Stimulated activated CD8-positive, alpha-beta memory T cell treated with anti-CD3 and anti-CD28 coated beads, Interleukin-12 subunit alpha, Interleukin-12 subunit beta, amount 100 ng/mL, for 4 hours (primary cell): ENCODE measurements around the gene TRAF3IP1.
A peak's percentile ranks its signal among the peaks of the same experiment; 100 is the strongest.
"Not testable (repeated sequence)": the region's sequence is repeated elsewhere in the genome, so short reads cannot be mapped to it uniquely, and the experiment has no call there.

ENCODE experiments used
- DNase-seq: peaks from one replicate; pipeline ENCODE4 v3.0.0-alpha.2; 2020; ENCODE audit warnings: low read depth

TRAF3IP1 gene

DNA sequence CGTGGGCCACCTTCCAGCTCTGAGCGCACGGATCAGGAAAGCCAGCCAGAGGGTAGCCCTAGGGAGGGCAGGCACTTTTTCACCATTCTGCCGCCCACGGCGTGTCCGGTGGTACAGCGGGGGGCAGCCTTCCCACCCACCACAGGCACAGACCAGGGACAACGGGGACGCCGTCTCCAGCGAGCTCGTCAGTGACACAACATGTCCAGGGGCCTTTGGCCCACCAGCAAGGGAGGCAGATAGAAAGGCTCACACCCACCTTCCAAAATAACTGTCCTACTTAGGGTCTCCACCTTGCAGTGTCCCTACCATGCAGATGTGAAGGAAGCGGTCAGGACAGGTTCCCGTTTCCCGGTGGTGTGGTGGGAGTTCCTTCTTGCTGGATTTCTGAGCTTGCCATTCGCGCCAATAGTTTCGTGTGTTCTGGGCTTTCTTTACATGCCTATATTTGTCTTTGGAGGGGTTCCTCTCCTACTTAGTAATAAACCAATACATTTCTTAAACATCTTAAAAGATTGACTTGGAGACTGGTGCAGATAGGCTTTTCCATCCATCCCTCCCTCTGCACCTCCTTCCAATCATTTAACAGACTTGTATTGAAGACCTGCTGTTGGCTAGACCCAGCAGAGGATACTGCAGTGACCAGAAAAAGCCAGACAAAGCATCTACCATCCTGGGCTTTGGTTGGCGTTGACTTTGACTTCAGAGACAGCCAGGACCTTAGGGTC is 107.3 kb downstream of the TRAF3IP1 start:
- DNase-seq, result no peak

DNA sequence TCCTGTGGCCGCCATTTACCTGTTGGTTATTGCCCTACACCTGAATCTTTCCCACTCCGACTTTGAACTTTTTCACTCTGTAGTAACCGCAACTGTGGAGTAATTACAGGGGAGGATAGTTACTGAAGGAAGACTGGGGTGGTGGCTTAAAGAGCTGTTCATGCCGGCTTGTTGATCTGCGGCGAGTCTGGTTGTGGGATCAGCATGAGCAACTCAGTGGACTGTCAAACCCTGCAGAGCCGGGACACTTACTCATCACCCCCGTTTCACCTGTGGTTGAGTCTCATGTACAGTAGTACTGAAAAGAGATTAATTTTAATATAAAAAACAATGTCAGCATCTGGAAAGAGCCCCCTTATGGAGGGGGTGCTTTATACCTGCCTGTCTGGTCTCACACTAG is 108.5 kb downstream of the TRAF3IP1 start:
- no peak for DNase-seq

DNA sequence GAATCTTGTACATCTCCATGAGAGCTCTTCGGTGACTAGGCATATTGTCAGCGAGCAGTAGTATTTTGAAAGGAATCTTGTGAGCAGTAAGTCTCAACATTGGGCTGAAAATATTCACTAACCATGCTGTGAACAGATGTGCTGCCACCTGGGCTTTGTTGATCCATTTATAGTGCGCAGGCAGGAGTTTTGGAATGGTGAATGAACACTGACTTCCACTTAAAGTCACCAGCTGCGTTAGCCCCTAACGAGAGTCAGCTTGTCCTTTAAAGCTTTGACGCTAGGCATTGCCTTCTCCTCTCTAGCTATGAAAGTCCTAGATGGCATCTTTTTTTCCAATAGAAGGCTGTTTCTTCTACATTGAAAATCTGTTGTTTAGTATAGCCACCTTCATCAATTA is 110.5 kb downstream of the TRAF3IP1 start:
- no peak for DNase-seq

DNA sequence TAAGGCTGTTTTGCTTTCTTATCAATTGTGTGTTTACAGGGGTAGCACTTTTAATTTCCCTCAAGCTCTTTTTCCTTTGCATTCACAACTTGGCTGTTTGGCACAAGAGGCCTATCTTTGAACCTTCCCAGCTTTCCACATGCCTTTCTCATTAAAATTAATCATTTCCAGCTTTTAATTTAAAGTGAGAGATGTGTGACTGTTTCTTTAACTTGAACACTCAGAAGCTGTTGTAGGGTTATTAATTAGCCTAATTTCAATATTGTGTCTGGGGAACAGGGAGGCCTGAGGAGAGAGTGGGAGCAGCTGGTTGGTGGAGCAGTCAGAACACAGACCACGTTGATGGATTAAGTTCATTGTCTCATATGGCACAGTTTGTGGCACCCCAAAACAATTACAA is 111.1 kb downstream of the TRAF3IP1 start:
- DNase-seq, result no peak

DNA sequence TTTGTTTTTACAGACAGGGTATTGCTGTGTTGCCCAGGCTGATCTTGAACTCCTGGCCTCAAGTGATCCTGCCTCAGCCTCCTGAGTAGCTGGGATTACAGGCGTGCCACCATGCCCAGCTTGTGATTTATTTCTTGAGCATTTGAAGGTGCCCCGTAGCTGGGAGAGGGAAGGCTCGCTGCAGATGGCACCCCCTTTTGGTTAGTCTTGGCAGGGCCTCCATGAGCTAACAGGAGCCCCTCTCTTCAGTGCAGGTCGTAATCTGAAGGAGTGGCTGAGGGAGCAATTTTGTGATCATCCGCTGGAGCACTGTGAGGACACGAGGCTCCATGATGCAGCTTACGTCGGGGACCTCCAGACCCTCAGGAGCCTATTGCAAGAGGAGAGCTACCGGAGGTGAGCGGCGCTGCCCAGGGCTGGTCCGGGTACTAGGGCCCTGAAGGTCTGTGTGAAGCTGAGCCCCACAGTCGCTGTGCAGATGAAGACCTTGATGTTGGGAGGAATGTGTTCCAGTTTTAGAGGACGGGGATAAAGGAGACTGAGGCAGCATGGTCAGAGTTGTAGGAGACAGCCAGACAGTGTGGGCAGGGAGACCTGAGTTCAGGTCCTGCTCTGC is 113.1 kb downstream of the TRAF3IP1 start:
- no peak for DNase-seq

DNA sequence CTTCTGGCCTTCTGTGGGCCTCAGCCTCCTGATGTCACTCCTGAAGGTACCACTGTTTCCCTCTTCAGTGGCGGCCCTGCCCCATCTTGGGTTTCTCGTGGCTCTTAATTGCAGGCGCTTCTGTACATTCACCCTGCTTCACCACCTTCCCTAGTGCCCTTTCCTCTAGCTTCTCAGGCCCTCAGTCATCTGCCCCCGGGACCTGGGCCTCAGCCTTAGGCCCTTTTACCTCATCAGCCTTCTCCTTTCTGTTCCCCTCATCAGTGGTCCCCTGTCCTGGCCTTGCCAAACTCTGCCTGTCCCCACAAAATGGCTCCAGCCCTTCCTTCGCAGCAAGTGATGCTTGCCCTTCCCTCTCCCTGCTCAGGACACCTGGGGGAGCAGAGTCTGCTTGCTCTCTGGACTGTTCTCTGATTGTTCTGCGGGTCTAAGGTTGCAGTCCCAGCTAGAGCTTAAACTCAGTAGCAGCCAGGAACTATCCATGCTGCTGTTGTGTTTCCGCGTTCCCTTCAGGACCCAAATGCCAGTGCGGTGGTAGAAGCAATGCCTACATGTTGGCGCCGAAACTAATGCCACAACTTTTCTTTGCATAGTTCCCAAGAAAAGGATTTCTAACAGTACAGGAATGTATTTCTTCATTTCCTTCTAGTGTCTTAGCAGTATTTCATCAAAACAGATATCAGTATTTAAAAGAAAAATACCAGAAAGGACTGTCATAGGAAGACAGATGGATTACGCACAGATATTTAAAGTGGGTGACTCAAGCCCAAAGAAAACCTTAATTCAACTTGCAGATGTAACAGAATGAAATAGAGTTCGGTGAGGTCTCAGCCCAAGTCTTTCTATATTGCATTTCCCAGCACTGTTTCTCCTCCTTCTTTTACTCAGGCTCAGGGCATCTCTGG is 113.9 kb downstream of the TRAF3IP1 start:
- DNase-seq, result no peak

DNA sequence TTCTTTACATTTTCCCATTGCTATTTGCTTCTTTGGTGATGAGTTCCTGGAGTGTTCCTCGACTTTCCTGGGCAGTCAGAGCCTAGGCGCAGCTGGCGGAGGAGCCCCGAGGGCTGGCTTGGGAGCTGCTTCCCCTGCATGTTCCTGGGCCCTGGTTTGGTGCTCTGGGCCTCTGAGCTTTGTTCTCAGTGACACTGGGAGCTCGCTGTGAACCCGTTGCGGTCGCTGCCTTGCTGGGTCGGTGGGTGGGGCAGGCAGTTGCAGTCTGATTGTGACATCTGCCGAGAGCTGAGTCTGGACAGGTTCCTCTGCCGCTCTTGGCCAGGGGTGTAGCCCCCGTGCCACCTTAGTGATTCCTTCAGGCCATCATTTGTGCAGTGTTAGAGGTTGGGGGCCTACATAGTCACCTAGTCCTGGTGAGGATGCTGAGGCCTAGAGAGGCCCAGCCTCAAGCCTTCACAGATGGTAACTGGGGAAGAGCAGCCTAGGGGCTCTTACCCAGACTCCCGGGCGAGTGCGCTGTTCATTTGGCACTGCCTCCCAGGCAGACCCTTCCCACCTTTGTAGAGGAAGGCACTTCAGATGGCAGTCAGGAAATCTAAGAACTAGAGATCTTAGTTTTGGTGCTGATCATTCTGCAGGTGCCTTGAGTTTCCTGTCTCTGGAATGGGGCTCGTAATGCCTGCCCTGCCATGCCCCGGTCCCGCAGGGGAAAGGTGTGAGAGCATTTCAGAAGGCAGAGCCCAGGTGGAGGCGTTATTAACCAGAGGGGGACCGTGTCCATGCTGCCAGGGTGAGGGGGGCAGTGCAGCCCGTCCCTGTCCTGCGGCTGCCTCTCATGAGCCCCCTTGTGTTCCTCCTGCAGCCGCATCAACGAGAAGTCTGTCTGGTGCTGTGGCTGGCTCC is 114.8 kb downstream of the TRAF3IP1 start:
- no peak for DNase-seq

DNA sequence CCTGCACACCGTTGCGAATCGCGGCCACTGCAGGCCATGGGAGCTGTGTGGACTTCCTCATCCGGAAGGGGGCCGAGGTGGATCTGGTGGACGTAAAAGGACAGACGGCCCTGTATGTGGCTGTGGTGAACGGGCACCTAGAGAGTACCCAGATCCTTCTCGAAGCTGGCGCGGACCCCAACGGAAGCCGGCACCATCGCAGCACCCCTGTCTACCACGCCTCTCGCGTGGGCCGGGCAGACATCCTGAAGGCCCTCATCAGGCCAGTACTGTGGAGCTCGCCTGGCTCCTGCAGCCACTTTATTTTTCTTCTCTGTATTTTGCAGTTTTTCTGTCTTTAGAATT is 115.4 kb downstream of the TRAF3IP1 start:
- DNase-seq, result no peak

DNA sequence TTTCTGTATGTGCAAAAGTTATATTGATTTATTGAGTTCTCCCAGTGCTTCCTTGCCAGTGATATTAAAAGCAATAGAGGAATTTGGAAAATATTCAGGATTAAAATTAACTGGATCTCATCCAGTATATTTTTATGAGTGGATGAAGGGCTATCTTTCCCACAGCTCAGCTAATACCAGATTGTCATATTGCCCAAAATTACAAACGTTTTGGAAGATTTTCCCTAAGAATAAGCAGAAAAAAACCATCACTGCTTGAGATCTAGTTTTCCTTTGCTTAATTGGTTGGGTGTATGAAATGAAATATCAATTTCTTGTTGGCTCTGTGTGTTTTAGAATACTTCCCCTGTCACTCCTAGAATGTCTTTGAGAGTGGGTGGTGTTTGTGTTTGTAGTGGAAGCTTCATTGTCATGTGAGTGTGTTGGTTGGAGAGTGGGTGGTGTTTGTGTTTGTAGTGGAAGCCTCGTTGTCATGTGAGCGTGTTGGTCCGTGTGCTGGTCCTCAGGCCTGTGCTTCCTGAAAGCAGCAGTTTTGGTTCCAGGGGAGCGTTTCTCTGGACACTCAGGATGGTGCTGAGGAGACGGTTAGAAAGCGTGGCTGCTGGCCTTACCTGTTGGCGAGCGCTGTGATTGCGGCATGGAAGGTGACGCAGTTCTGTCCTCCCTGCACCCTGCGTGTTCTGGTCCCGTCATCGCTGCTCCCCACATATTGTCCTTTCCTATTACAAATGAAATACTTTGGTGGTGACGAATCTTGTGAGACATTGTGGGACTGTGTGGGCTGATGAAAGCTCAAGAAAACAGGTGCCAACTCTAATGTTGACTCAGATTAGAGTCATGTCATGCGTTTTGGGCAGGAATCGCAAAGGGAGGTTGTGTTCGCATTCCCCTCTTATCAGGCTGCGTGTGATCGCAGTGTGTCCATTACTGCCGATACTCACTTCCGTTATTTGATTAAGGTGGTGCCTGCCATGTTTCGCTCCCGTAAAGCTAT is 118.8 kb downstream of the TRAF3IP1 start:
- peak; percentile 29 for DNase-seq

DNA sequence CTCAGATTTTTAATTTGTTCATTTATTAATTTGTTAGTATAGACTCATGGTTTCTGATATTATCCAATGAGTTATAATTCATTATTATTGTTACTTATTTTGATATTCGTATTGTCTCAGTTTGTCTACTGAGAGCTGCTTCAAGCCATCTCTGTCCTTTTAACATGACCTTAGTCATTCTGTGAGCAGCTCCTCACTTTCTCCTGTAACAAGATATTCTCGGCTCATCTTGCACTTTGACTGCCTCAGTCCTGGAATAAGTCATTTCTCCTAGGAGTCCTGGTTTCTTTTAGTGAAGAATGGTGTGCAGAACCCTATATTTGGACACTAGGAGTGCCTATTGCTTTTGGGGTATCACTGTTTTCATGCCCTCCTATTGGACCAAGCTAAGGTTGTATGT is 119.6 kb downstream of the TRAF3IP1 start:
- DNase-seq, result no peak

DNA sequence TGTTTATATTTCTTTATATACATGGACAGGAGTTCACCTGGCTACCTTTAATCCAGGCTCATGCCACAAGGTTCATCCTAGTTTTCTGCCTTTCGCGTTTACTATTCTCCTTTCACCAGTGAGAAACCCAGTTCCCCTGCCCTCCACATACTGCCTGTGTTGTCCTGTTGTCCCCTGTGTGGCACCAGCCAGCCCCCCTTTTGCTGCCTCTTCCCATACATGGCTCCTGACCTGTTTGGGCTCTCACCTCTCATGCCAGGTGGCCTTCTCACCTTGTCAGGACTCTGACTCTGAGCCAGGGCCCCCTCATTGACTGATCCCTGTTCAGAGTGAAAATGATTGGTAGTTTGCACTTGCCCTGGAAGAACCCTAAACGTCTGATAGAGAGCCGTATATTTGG is 120.0 kb downstream of the TRAF3IP1 start:
- no peak for DNase-seq

DNA sequence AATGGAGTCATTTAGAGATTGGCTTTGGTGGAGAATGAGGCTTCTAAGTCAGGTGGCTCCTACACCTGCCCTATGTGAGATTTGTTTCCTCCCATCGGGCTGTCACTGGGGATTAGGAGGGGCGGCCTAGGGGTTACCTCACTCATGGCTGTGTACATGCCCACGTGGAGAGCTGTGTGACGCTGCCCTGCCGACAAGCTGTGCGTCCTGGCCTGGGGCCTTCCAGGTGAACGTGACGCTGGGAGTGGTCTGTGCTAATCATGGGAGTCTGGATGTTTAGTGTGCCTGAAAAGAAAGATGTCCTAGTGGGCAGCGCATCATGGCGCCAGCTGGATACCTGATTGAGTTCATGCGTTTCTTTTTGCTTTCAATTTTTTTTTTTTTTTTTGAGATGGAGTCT is 120.4 kb downstream of the TRAF3IP1 start:
- DNase-seq, result no peak

DNA sequence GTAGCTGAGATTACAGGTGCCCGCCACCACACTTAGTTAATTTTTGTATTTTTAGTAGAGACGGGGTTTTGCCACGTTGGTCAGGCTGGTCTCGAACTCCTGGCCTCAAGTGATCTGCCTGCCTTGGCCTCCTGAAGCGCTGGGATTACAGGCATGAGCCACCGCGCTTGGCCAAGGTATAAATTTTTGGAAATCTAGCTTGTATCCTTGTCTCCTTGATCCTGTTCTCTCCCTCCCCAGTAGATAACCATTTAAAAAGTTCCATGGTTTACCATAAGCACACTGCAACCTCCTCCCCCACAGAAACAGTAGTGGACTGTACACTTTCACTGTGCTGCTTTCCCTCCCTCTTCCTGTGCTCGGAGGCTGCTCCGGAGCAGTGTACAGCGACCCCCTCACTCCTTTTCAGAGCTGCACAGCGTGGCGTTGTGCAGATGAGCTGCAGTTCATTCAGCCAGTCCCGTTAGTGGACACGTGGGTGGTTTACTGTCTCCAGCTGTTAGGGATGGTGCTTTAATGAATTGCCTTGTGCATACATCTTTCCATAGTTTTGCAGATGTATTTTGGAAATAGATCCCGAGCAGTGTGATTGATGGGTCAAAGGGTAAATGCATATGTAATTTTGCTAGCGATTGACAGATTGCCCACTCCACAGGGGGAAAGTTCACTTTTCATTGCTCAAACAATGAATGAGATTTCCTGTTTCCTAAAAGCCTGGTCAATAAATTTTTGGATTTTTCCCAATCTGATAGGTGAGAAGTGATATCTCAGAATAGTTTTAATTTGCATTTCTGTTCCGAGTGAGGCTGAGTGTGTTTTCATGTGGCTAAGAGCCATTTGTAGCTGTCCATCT is 121.2 kb downstream of the TRAF3IP1 start:
- DNase-seq, result no peak

DNA sequence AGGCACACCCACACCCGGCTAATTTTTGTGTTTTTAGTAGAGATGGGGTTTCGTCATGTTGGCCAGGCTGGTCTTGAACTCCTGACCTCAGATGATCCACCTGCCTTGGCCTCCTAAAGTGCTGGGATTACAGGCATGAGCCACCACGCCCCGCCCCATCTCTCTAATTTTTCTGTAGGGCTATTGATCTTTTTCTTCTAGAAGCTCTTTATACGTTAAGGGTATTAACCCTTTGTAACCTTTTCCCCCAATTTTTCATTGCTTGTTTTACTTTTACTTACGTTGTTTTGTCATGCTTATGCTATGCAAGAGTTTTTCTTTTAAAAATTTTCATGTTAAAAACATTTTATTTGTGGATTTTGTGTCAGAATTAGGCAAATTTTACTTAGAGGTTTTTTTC is 121.9 kb downstream of the TRAF3IP1 start:
- DNase-seq, result not testable (repeated sequence)

DNA sequence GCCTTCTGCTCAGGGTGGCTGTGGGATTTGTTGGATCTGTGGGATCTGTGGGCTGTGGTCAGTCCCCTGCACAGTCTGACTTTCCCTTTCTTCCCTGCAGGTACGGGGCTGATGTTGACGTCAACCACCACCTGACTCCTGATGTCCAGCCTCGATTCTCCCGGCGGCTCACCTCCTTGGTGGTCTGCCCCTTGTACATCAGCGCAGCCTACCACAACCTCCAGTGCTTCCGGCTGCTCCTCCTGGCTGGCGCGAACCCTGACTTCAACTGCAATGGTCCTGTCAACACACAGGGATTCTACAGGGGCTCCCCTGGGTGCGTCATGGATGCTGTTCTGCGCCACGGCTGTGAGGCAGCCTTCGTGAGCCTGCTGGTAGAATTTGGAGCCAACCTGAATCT is 123.9 kb downstream of the TRAF3IP1 start:
- no peak for DNase-seq

DNA sequence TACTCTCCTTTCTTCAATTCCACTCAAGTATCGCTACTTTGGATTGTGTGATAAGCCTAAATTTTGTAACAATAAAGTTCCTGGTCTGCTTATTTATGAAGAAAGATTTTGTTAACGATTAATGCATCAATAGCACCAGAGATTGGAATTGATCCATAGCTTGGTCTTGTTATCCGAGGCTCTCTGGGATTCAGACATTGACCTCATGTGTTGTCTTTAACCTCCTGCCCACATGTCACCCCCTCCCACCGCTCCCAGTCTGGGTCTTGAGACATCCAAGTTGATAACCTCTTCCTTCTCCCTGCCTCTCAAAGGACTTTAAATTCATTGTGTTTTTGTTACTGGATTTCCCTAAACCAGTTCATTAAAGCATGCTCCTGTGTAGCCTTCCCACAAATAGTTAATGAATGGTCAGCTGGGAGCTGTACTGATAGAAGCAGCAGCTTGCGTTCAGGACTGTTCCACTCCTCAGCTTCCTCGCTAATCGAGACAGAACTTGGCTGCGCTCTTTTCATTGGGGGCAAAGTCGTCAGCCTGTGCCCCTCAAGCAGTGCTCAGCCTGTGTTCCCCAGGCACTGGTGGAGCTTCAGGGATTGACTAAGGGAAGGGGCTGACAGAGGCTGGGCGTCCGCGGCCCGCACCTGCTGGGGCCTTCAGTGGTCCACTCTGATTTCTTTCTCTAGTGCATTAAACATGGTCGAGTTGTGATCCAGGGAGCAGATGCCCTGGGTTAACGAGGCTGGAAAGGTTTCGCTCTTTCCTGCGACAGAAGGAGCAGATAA is 125.3 kb downstream of the TRAF3IP1 start:
- no peak for DNase-seq

DNA sequence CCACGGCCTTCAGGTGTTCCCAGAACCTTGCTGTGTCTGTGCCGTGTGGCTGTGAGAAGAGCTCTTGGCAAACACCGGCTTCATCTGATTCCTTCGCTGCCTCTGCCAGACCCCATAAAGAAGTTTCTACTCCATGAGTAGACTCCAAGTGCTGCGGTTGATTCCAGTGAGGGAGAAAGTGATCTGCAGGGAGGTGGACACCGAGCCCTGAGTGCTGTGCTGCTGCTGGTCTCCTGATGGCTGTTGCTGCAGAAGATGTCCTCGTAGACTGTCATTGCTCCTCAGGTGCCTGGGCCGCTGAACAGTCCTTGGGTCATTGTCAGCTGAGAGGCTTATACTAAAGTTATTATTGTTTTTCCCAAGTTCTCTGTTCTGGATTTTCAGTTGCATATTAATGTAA is 126.1 kb downstream of the TRAF3IP1 start:
- no peak for DNase-seq

DNA sequence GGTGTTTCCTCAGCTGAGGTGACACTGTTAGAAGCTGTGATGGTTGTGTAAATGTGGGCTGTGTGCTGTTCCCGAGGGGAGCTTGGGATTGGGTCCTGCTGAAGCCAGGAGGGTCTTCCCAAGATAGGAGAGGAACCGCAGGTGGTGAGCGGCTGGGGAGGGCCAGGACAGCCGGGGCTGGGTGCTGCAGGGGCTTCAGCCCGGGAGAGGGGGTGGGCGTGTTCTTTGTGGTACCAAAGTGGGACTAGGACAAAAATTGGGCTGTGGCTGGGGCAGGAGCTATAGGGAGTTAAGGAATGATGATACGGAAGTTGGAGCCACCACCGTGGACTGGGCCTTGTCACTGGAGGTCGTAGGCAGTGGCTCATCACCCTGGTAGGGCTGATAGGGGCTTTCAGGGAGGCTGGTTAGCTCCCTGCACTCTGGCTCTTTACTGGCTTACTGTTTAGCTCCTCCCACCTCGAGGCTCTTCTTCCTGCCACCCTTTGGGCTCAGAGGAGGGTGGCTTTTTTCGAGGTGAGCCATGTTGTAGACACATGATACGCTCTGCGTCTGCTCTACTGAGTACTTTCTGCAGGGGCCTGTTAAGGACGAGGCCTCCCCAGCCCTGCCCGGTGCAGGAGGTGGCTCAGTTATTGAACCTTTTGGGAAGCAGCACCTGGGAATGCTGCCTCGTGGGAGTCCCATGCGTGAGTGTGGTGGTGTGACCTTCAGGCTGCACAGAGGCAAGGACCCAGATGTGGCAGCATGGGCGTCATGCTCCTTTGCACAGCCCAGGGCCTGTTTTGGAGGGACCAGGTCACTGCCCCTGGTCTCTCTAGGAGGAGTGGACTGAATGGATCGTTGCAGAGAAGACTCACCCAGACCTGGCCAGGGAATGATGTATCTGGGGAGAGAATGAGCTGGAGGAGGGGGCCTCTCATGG is 128.0 kb downstream of the TRAF3IP1 start:
- DNase-seq, result no peak
